ENCODE data around the gene RAB3GAP2. TPM values are rescaled to one million over a fixed set of nuclear protein-coding genes. Genes with fewer than 3 reads are reported as not detected.
"Not testable (repeated sequence)": the region's sequence is repeated elsewhere in the genome, so short reads cannot be mapped to it uniquely, and the experiment has no call there.

The RAB3GAP2 gene
- total RNA-seq, 2 donors from 2014 or later: 62.9 to 66.0 TPM

GRCh38 chr1:220224611-220225124 is 47.6 kb downstream of the RAB3GAP2 start:
- ATAC-seq (replicated peaks in 1 of 2) (no peak), DNase-seq (no peak)
- no peaks in the 10 kb centered on the region for H3K9me3 Mint-ChIP-seq
- H3K4me3 Mint-ChIP-seq: no peak overlapping the region
- no peak overlapping the region for H3K27ac Mint-ChIP-seq
- no peaks in the 10 kb centered on the region for H3K27me3 Mint-ChIP-seq (ENCODE audit: low read depth)
- H3K36me3 Mint-ChIP-seq (ENCODE audit: insufficient read depth in 2 of 2): peaks cover 1 to 7% of the 10 kb centered on the region in 2 donors
- peaks cover 47% of the 10 kb centered on the region for H3K4me1 Mint-ChIP-seq (ENCODE audit: low read depth)

- H3K4me1 Mint-ChIP-seq (ENCODE audit: low read depth): peaks cover 47% of the 10 kb centered on the region
- peaks cover 1 to 7% of the 10 kb centered on the region in 2 donors for H3K36me3 Mint-ChIP-seq (ENCODE audit: insufficient read depth in 2 of 2)
- ATAC-seq (replicated peaks in 1 of 2): peak; percentile 58 to 82
- peak overlapping the region; percentile 50 for H3K27ac Mint-ChIP-seq
- no peak for DNase-seq
- H3K27me3 Mint-ChIP-seq (ENCODE audit: low read depth): no peaks in the 10 kb centered on the region
- H3K4me3 Mint-ChIP-seq: peak overlapping the region in 1 of 2 donors; percentile 25
- H3K9me3 Mint-ChIP-seq: no peaks in the 10 kb centered on the region
Measured at GRCh38 chr1:220224033-220224432, 48.2 kb downstream of the RAB3GAP2 start.

GRCh38 chr1:220222939-220223338 is 49.3 kb downstream of the RAB3GAP2 start:
- Mint-ChIP-seq H3K9me3 (no peaks in the 10 kb centered on the region), H3K4me3 (no peak overlapping the region), H3K27ac (no peak overlapping the region), H3K36me3 (ENCODE audit: insufficient read depth in 2 of 2) (peaks cover 1 to 5% of the 10 kb centered on the region in 2 donors), H3K27me3 (ENCODE audit: low read depth) (no peaks in the 10 kb centered on the region), H3K4me1 (ENCODE audit: low read depth) (peaks cover 47% of the 10 kb centered on the region)
- DNase-seq (no peak), ATAC-seq (replicated peaks in 1 of 2) (no peak)

- Mint-ChIP-seq H3K9me3 (no peaks in the 10 kb centered on the region), H3K27ac (no peak overlapping the region), H3K4me3 (no peak overlapping the region), H3K27me3 (ENCODE audit: low read depth) (no peaks in the 10 kb centered on the region), H3K36me3 (ENCODE audit: insufficient read depth in 2 of 2) (peaks cover 1 to 5% of the 10 kb centered on the region in 2 donors), H3K4me1 (ENCODE audit: low read depth) (peaks cover 53% of the 10 kb centered on the region)
- ATAC-seq (replicated peaks in 1 of 2) (no peak), DNase-seq (no peak)
Measured at GRCh38 chr1:220221670-220222069, 50.6 kb downstream of the RAB3GAP2 start.

- no peak for ATAC-seq (replicated peaks in 1 of 2)
- peaks cover 50% of the 10 kb centered on the region for H3K4me1 Mint-ChIP-seq (ENCODE audit: low read depth)
- no peaks in the 10 kb centered on the region for H3K9me3 Mint-ChIP-seq
- H3K4me3 Mint-ChIP-seq: no peak overlapping the region
- no peak overlapping the region for H3K27ac Mint-ChIP-seq
- H3K36me3 Mint-ChIP-seq (ENCODE audit: insufficient read depth in 2 of 2): peaks cover 1 to 3% of the 10 kb centered on the region in 2 donors
- no peak for DNase-seq
- no peaks in the 10 kb centered on the region for H3K27me3 Mint-ChIP-seq (ENCODE audit: low read depth)
Measured at GRCh38 chr1:220221269-220221668, 51.0 kb downstream of the RAB3GAP2 start.

- not testable (repeated sequence) for DNase-seq; H3K36me3 Mint-ChIP-seq (ENCODE audit: insufficient read depth in 2 of 2)
Measured at GRCh38 chr1:220220699-220221040, 51.6 kb downstream of the RAB3GAP2 start.

GRCh38 chr1:220219865-220220698 is 52.2 kb downstream of the RAB3GAP2 start:
- H3K4me1 Mint-ChIP-seq (ENCODE audit: low read depth): peaks cover 40% of the 10 kb centered on the region
- DNase-seq (no peak), ATAC-seq (replicated peaks in 1 of 2) (no peak)
- no peak overlapping the region for H3K27ac Mint-ChIP-seq
- peaks cover 1 to 3% of the 10 kb centered on the region in 2 donors for H3K36me3 Mint-ChIP-seq (ENCODE audit: insufficient read depth in 2 of 2)
- H3K9me3 Mint-ChIP-seq: no peaks in the 10 kb centered on the region
- H3K27me3 Mint-ChIP-seq (ENCODE audit: low read depth): no peaks in the 10 kb centered on the region
- no peak overlapping the region for H3K4me3 Mint-ChIP-seq

More at GRCh38 chr1:220220699-220221040, 51.6 kb downstream of the RAB3GAP2 start:
- not testable (repeated sequence) for ATAC-seq (replicated peaks in 1 of 2); H3K27ac Mint-ChIP-seq; H3K27me3 Mint-ChIP-seq (ENCODE audit: low read depth); H3K9me3 Mint-ChIP-seq; H3K4me3 Mint-ChIP-seq
- peaks cover 45% of the 10 kb centered on the region for H3K4me1 Mint-ChIP-seq (ENCODE audit: low read depth)

- no peak for DNase-seq
- Mint-ChIP-seq H3K9me3 (no peaks in the 10 kb centered on the region), H3K4me1 (ENCODE audit: low read depth) (peaks cover 30% of the 10 kb centered on the region), H3K36me3 (ENCODE audit: insufficient read depth in 2 of 2) (peaks cover 1 to 3% of the 10 kb centered on the region in 2 donors), H3K4me3 (no peak overlapping the region), H3K27ac (no peak overlapping the region), H3K27me3 (ENCODE audit: low read depth) (no peaks in the 10 kb centered on the region)
- no peak for ATAC-seq (replicated peaks in 1 of 2)
Measured at GRCh38 chr1:220219136-220219442, 53.2 kb downstream of the RAB3GAP2 start.

GRCh38 chr1:220218397-220219135 is 53.7 kb downstream of the RAB3GAP2 start:
- peaks cover 29% of the 10 kb centered on the region for H3K4me1 Mint-ChIP-seq (ENCODE audit: low read depth)
- H3K27me3 Mint-ChIP-seq (ENCODE audit: low read depth); H3K36me3 Mint-ChIP-seq (ENCODE audit: insufficient read depth in 2 of 2); H3K27ac Mint-ChIP-seq; H3K4me3 Mint-ChIP-seq; H3K9me3 Mint-ChIP-seq: not testable (repeated sequence)
- ATAC-seq (replicated peaks in 1 of 2) (peak in 1 of 2 donors; percentile 53), DNase-seq (peak; percentile 23 to 33)

- ATAC-seq (replicated peaks in 1 of 2): no peak
- Mint-ChIP-seq H3K9me3 (no peaks in the 10 kb centered on the region), H3K36me3 (ENCODE audit: insufficient read depth in 2 of 2) (peaks cover 1 to 7% of the 10 kb centered on the region in 2 donors), H3K27ac (no peak overlapping the region), H3K27me3 (ENCODE audit: low read depth) (no peaks in the 10 kb centered on the region), H3K4me1 (ENCODE audit: low read depth) (peaks cover 23% of the 10 kb centered on the region), H3K4me3 (no peak overlapping the region)
- no peak for DNase-seq
Measured at GRCh38 chr1:220217383-220217988, 54.8 kb downstream of the RAB3GAP2 start.

- no peak for ATAC-seq (replicated peaks in 1 of 2)
- peak overlapping the region; percentile 14 for H3K27ac Mint-ChIP-seq
- no peak for DNase-seq
- H3K9me3 Mint-ChIP-seq: no peaks in the 10 kb centered on the region
- no peaks in the 10 kb centered on the region for H3K27me3 Mint-ChIP-seq (ENCODE audit: low read depth)
- H3K4me3 Mint-ChIP-seq: no peak overlapping the region
- H3K36me3 Mint-ChIP-seq (ENCODE audit: insufficient read depth in 2 of 2): peaks cover 2 to 27% of the 10 kb centered on the region in 2 donors
- H3K4me1 Mint-ChIP-seq (ENCODE audit: low read depth): peaks cover 13% of the 10 kb centered on the region
Measured at GRCh38 chr1:220213382-220213983, 58.8 kb downstream of the RAB3GAP2 start.

GRCh38 chr1:220207411-220207810 is 64.8 kb downstream of the RAB3GAP2 start:
- Mint-ChIP-seq H3K36me3 (ENCODE audit: insufficient read depth in 2 of 2) (peaks cover 20 to 49% of the 10 kb centered on the region in 2 donors), H3K27ac (no peak overlapping the region), H3K27me3 (ENCODE audit: low read depth) (no peaks in the 10 kb centered on the region), H3K4me1 (ENCODE audit: low read depth) (no peaks in the 10 kb centered on the region), H3K4me3 (no peak overlapping the region), H3K9me3 (no peaks in the 10 kb centered on the region)
- DNase-seq: no peak
- ATAC-seq (replicated peaks in 1 of 2): no peak

GRCh38 chr1:220204758-220205157 is 67.5 kb downstream of the RAB3GAP2 start:
- not testable (repeated sequence) for H3K27me3 Mint-ChIP-seq (ENCODE audit: low read depth); H3K4me3 Mint-ChIP-seq; H3K27ac Mint-ChIP-seq; H3K9me3 Mint-ChIP-seq; DNase-seq; H3K4me1 Mint-ChIP-seq (ENCODE audit: low read depth); ATAC-seq (replicated peaks in 1 of 2)
- H3K36me3 Mint-ChIP-seq (ENCODE audit: insufficient read depth in 2 of 2): peaks cover 19 to 37% of the 10 kb centered on the region in 2 donors
